HG03039 (cell line): ENCODE data around the gene PSMB2.

Experiments used
- ATAC-seq: cut with Tn5 transposase; IDR thresholded peaks from one replicate; pipeline ENCODE4 v1.9.1; 2021; ENCODE audit warnings: mild to moderate bottlenecking, moderate library complexity; ENCODE audit not compliant: unreplicated experiment

The PSMB2 gene

GRCh38 chr1:35557611-35558373, 83.5 kb downstream of the PSMB2 start, which contains the start of gene NCDN:
Gene NCDN (plus strand): TSS chr1:35557799. CDS start chr1:35558191, 392 bp downstream.
- peak; percentile 71 for ATAC-seq

- ATAC-seq, result peak; percentile 69
Measured at GRCh38 chr1:35557118-35557610, 84.2 kb downstream of the PSMB2 start, which contains the start of gene KIAA0319L. Gene KIAA0319L (minus strand): TSS chr1:35557403. CDS start chr1:35554491, 2,912 bp downstream.

DNA sequence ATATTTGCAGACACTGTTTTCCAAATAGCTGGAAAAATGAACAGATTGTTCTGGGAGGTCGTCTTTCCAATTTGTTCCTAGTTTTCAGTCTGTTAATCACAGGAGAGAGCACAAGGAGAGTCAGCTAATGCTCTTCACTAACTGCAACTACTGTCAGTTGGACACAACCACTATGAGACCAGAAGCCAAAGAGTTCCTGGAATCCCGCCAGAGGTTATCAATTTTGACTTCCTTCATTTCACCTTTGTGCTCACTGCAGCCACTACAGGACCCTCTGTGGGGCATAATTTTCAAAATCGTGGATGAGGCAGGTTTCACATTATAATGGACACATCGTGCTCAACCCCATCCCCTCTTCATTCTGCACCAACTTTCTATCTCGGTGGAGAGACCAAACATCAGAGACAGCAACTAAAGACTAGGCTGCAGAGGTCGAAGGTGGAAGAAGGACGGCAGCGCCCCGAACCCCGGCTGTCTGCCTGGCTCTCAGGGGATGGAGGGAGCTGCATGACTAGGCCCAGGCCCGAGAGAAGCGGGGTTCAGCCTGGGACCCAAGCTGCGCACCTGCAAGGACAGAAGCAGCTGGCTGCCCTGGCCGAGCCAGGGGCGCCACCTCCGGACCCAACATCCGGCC, 84.7 kb downstream of the PSMB2 start:
- ATAC-seq, result peak; percentile 28

- ATAC-seq, result no peak
Measured at GRCh38 chr1:35555601-35556477, 85.5 kb downstream of the PSMB2 start.

DNA sequence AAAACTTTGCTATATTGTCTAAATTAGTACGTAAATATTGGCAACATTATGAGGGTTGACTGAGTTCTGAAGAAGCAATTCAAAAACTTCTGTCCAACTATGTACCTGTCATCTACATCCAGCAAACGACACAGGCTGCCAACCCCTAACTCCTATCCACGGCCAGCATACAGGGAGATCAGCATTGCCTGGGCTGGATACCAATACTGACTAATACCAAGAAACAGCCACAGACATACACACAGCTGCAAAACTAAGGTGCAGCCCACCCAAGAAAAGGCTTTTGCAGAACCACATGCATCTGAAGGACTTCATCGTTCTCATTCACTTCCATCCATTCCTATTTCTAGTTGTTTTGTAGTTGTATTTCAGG, 86.1 kb downstream of the PSMB2 start:
- no peak for ATAC-seq

- ATAC-seq, result no peak
Measured at GRCh38 chr1:35554266-35555211, 86.8 kb downstream of the PSMB2 start.

DNA sequence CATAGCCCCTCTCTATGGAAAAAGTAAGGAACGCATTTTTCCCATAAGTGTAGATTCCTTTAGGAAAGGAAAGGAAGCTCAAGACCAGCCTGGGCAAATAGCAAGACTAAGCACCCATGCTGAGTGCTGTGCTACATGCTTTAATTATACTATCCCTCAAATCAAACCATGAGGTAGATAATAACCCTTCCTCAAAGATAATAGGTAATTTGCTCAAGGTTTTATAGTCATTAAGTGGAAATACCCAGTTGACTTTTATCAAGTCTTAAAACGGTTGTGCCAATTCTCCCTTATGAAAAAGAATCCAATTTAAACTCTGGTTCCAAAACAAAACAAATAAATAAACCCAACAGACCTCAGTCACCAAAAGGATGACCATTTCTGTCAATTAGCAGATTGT, 87.5 kb downstream of the PSMB2 start:
- ATAC-seq, result no peak
